Activated naive CD4-positive, alpha-beta T cell treated with anti-CD3 and anti-CD28 coated beads, Interleukin-2, amount 10 ng/mL, durations not matched to agents 7 days and 5 days (primary cell): ENCODE results near the gene COL7A1.
"Not testable (repeated sequence)": the region's sequence is repeated elsewhere in the genome, so short reads cannot be mapped to it uniquely, and the experiment has no call there.

Experiments used
- CTCF ChIA-PET: fragments of 350-600 bp; sonication (Branson Sonifier 250); formaldehyde crosslinking; loops from one replicate; lab custom pipeline; 2021; ENCODE audit warnings: antibody characterized with exemption; lab: Charles Lee
- DNase-seq: peaks from one replicate; pipeline ENCODE4 v3.0.0-alpha.2; 2020
- H3K27ac Mint-ChIP-seq: one replicate; pipeline ENCODE4 v1.8.0; 2021; ENCODE audit warnings: mild to moderate bottlenecking, moderate library complexity, mixed read lengths
- H3K27me3 Mint-ChIP-seq: one replicate; pipeline ENCODE4 v1.8.0; 2021; ENCODE audit warnings: mild to moderate bottlenecking, mixed read lengths
- H3K36me3 Mint-ChIP-seq: one replicate; pipeline ENCODE4 v1.8.0; 2021; ENCODE audit warnings: mixed read lengths
- H3K4me1 Mint-ChIP-seq: one replicate; pipeline ENCODE4 v1.8.0; 2021; ENCODE audit warnings: mixed read lengths
- H3K4me3 Mint-ChIP-seq: one replicate; pipeline ENCODE4 v1.8.0; 2021; ENCODE audit warnings: mild to moderate bottlenecking, moderate library complexity, mixed read lengths
- H3K9me3 Mint-ChIP-seq: one replicate; pipeline ENCODE4 v1.8.0; 2021; ENCODE audit warnings: mixed read lengths

Gene COL7A1

DNA sequence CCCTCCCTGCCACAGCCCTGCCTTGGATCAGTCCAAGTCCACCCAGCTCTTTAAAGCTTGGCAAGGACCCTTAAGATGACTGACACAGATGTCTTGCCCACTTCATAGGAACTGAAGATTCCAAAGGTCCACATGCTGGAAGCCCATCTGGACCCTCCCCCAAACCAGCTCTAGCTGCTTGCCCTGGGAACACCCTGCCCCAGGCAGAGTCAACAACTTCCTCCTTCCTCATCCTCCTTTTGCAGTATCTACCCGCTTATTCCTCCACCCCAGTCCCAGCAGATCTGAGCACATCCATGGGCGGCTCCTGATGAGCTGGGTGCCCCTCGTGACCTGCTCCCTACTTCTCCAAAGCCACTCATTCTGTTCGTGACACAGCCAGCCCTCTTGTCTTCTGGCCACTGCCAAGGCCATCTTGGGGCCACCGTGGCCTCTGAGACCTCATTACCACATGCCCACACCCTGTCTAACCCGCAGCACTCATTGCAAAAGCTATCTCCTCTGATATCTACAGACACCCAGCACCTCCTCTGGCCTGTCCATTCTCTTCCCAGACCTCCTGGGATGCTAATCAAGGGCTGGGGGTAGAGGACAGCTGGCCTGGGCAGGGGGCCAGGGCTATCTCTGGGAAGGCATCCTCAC, 36.5 kb downstream of the COL7A1 start:
- peaks cover 52% of the 10 kb centered on the region for H3K4me1 Mint-ChIP-seq
- peaks cover 15% of the 10 kb centered on the region for H3K36me3 Mint-ChIP-seq
- no peaks in the 10 kb centered on the region for H3K9me3 Mint-ChIP-seq
- H3K27me3 Mint-ChIP-seq = peaks cover 33% of the 10 kb centered on the region
- peak overlapping the region; percentile 2 for H3K4me3 Mint-ChIP-seq
- CTCF ChIA-PET = interaction anchor here (0.9 to 5.0 kb wide), 15 partner anchors 9 to 364 kb away, joined by 3 to 26 read pairs (median 5); partner anchors contain the start of genes ATRIP, CELSR3 and UQCRC1
- H3K27ac Mint-ChIP-seq = no peak overlapping the region
- DNase-seq = no peak

- CTCF ChIA-PET = interaction anchor here (0.9 to 5.0 kb wide), 11 partner anchors 8 to 286 kb away, joined by 3 to 26 read pairs (median 9); partner anchors contain the start of gene SLC26A6
- DNase-seq = peak; percentile 100
- Mint-ChIP-seq H3K9me3 (no peaks in the 10 kb centered on the region), H3K27me3 (peaks cover 22% of the 10 kb centered on the region), H3K36me3 (peaks cover 17% of the 10 kb centered on the region), H3K4me3 (peak within 1 kb of the TSS; percentile 82), H3K27ac (peak within 1 kb of the TSS; percentile 87), H3K4me1 (peaks cover 61% of the 10 kb centered on the region)
These were observed 38.1 kb downstream of the COL7A1 start, which contains the start of gene PFKFB4 for GRCh38 chr3:48556796-48557626. TSS of gene PFKFB4 (minus strand) at chr3:48556803. CDS start at chr3:48556777, 26 bp downstream.

- H3K27me3 Mint-ChIP-seq = peaks cover 16% of the 10 kb centered on the region
- peak overlapping the region; percentile 87 for H3K27ac Mint-ChIP-seq
- CTCF ChIA-PET = interaction anchor here (0.7 to 5.0 kb wide), 12 partner anchors 7 to 361 kb away, joined by 3 to 26 read pairs (median 4); partner anchors contain the start of gene SLC26A6
- H3K9me3 Mint-ChIP-seq = no peaks in the 10 kb centered on the region
- peak overlapping the region; percentile 82 for H3K4me3 Mint-ChIP-seq
- no peak for DNase-seq
- H3K4me1 Mint-ChIP-seq = peaks cover 59% of the 10 kb centered on the region
- H3K36me3 Mint-ChIP-seq = peaks cover 17% of the 10 kb centered on the region
These were observed 39.0 kb downstream of the COL7A1 start for GRCh38 chr3:48555949-48556795.

DNA sequence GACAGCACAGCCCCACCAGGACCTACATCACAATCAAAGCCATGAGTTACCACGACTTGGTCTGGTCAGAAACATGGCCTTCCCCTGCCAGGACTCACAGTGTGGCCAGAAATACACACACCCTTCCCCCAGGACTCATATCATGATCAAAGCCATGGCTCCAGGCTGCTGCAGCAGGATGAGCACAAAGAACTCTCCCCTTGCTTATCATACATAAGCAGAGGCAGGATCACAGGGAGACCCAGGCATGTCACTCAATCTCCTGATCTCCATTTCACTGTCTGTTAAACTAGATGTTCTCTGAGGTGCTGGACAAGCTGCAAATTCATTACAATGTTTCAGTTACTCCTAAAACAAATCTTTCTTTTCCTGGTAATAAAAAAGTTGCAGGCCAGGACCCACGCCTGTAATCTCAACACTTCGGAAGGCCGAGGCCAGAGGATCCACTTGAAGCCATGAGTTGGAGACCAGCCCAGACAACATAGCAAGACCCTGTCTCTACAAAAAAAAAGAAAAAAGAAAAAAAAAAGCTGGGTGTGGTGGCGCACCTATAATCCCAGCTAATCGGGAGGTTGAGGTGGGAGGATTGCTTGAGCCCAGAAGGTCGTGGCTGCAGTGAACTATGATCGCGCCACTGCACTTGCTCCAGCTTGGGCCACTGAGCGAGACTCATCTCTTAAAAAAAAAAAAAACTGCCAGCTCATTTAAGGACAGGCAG, 39.7 kb downstream of the COL7A1 start:
- Mint-ChIP-seq H3K27me3 (peaks cover 8% of the 10 kb centered on the region), H3K27ac (no peak overlapping the region), H3K4me3 (peak overlapping the region; percentile 82), H3K4me1 (peaks cover 58% of the 10 kb centered on the region), H3K36me3 (peaks cover 22% of the 10 kb centered on the region), H3K9me3 (no peaks in the 10 kb centered on the region)
- CTCF ChIA-PET = interaction anchor here (0.7 to 2.5 kb wide), 6 partner anchors 9 to 282 kb away, joined by 3 to 16 read pairs (median 4); partner anchors contain the start of gene SLC26A6
- no peak for DNase-seq

DNA sequence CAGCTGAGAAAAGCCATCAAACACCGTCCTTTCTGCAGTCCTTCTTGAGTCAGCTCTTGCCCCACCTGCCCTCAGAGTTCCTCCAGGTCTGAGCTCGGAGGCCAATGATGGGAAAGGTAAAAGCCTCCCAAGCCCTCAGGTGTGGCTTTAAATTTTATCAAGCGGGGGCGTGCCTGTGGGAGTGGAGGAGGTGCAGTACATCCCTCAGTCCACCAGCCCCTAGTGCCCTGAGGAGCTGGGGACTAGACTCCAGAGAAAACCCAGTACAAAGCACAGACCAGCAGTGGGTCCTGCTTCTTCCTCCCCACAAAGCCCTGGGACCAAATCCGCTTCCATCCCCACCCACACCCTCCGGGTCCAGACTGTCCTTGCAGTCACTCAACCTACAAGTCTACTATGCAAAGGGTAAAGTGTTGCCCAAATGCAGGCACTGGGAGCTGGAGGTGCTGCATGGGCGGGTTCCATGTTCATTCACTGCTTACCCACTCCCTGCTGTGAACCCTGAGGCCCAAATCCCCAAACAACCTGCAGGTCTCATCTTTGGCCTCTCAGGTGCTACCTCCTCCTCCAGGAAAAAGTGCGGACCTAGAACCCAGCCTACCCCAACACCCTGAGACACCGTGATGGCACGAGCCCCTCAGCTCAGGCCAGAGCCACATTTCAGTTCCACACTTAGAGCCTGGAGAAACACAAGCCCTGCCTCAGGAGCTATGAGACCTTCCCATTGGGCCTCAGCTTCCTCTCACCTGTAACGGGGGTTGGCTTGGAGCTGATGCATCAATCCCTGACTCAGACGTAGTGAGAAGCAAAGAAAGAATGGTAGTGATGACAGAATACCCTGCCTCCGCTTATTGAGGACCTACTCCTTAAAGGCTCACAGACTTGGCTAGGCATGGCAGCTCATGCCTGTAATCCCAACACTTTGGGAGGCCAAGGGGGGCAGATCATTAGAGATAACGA, 41.0 kb downstream of the COL7A1 start:
- H3K4me1 Mint-ChIP-seq = peaks cover 56% of the 10 kb centered on the region
- peak overlapping the region; percentile 82 for H3K4me3 Mint-ChIP-seq
- CTCF ChIA-PET = interaction anchor here (0.6 to 7.5 kb wide), 6 partner anchors 10 to 156 kb away, joined by 3 to 91 read pairs (median 4); partner anchors contain the start of genes ATRIP, CCDC51 and TMA7
- H3K9me3 Mint-ChIP-seq = no peaks in the 10 kb centered on the region
- no peak overlapping the region for H3K27ac Mint-ChIP-seq
- peaks cover under 1% of the 10 kb centered on the region for H3K27me3 Mint-ChIP-seq
- peaks cover 25% of the 10 kb centered on the region for H3K36me3 Mint-ChIP-seq
- no peak for DNase-seq

DNA sequence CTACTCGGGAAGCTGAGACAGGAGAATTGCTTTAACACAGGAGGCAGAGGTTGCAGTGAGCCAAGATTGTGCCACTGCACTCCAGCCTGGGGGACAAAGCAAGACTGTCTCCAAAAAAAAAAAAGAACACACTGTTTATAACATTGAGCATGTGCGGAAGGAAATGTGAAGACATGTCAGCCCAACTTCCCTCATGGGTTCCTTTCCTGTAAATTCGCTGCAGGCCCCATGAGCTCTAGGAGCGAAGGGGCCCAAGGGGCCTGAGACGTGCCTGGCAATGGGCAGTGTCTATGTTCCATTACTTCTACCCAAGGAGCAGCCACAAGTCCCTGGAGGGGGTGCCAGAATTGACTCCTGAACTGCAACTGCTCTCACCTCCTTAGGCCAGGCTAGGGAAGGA, 41.8 kb downstream of the COL7A1 start:
- Mint-ChIP-seq H3K27ac (no peak overlapping the region), H3K4me3 (no peak overlapping the region), H3K4me1 (peaks cover 55% of the 10 kb centered on the region), H3K9me3 (no peaks in the 10 kb centered on the region), H3K36me3 (peaks cover 32% of the 10 kb centered on the region), H3K27me3 (no peaks in the 10 kb centered on the region)
- CTCF ChIA-PET = interaction anchor here (0.6 to 7.5 kb wide), 6 partner anchors 11 to 153 kb away, joined by 3 to 91 read pairs (median 4); partner anchors contain the start of genes ATRIP, CCDC51 and TMA7
- no peak for DNase-seq

- peaks cover 38% of the 10 kb centered on the region for H3K36me3 Mint-ChIP-seq
- H3K4me1 Mint-ChIP-seq = peaks cover 50% of the 10 kb centered on the region
- DNase-seq = no peak
These were observed 42.8 kb downstream of the COL7A1 start for GRCh38 chr3:48552111-48552951.

DNA sequence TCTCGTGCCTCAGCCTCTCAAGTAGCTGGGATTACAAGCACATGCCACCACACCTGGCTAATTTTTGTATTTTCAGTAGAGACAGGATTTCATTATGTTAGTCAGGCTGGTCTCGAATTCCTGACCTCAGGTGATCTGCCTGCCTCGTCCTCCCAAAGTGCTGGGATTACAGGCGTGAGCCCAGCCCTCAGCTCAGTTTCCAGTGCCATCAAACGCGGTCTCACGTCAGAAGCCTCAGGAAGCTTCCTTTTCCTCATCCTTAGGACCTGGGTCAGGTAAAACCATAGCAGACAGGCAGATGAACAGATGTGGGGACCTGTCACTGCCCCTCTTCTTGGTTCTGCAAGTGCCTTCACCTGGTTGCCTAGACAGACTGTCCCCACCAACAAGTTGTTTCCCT, 43.5 kb downstream of the COL7A1 start:
- Mint-ChIP-seq H3K36me3 (peaks cover 44% of the 10 kb centered on the region), H3K4me1 (peaks cover 47% of the 10 kb centered on the region)
- not testable (repeated sequence) for H3K27ac Mint-ChIP-seq, DNase-seq, H3K4me3 Mint-ChIP-seq, H3K27me3 Mint-ChIP-seq, H3K9me3 Mint-ChIP-seq
- CTCF ChIA-PET = interaction anchor here (1.2 to 7.5 kb wide), 3 partner anchors 10 to 151 kb away, joined by 3 to 91 read pairs (median 3); partner anchors contain the start of genes CCDC51 and TMA7

More at GRCh38 chr3:48552111-48552951, 42.8 kb downstream of the COL7A1 start:
- no peaks in the 10 kb centered on the region for H3K9me3 Mint-ChIP-seq
- H3K27ac Mint-ChIP-seq = no peak overlapping the region
- H3K4me3 Mint-ChIP-seq = no peak overlapping the region
- CTCF ChIA-PET = interaction anchor here (1.2 to 7.5 kb wide), 4 partner anchors 10 to 152 kb away, joined by 3 to 91 read pairs (median 3); partner anchors contain the start of genes CCDC51 and TMA7
- no peaks in the 10 kb centered on the region for H3K27me3 Mint-ChIP-seq

GRCh38 chr3:48548729-48549705, 46.1 kb downstream of the COL7A1 start:
- no peaks in the 10 kb centered on the region for H3K27me3 Mint-ChIP-seq
- no peak overlapping the region for H3K27ac Mint-ChIP-seq
- H3K4me1 Mint-ChIP-seq = peaks cover 29% of the 10 kb centered on the region
- H3K4me3 Mint-ChIP-seq = no peak overlapping the region
- DNase-seq = peak; percentile 91
- CTCF ChIA-PET = interaction anchor here (0.6 to 7.5 kb wide), 20 partner anchors 8 to 148 kb away, joined by 3 to 91 read pairs (median 4); partner anchors contain the start of genes ATRIP, CCDC51, PFKFB4 and SLC26A6
- H3K9me3 Mint-ChIP-seq = no peaks in the 10 kb centered on the region
- peaks cover 48% of the 10 kb centered on the region for H3K36me3 Mint-ChIP-seq

DNA sequence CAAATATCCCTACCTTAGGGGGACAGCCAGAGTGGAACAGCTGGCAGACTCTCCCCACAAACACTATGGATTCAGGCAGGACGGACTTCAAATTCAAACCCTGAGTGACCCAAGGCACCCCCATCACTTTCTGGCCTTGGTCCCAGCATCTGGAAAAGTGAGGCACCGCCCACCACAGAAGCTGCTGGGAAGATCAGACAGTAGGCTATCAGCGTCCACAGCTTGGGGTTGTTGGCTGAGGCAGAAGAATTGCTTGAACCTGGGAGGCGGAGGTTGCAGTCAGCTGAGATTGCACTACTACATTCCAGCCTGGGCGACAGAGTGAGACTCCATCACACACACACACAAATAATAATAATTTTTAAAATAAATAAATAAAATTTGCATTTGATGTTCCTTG, 47.0 kb downstream of the COL7A1 start:
- peaks cover 47% of the 10 kb centered on the region for H3K36me3 Mint-ChIP-seq
- no peaks in the 10 kb centered on the region for H3K9me3 Mint-ChIP-seq
- no peak overlapping the region for H3K27ac Mint-ChIP-seq

More for the DNA sequence above, 47.0 kb downstream of the COL7A1 start:
- no peak for DNase-seq
- CTCF ChIA-PET = interaction anchor here (0.8 to 7.5 kb wide), 8 partner anchors 11 to 147 kb away, joined by 3 to 91 read pairs (median 5); partner anchors contain the start of genes CCDC51, PFKFB4 and TMA7
- no peak overlapping the region for H3K4me3 Mint-ChIP-seq
- peaks cover 5% of the 10 kb centered on the region for H3K27me3 Mint-ChIP-seq
- peaks cover 24% of the 10 kb centered on the region for H3K4me1 Mint-ChIP-seq
